Measurements from ENCODE around the gene SLC2A3.
"Not testable (repeated sequence)": the region's sequence is repeated elsewhere in the genome, so short reads cannot be mapped to it uniquely, and the experiment has no call there.

- not testable (repeated sequence) for TF ChIP-seq CTCF (IDR thresholded peaks at IDR 0.05; ENCODE audit: borderline replicate concordance, extremely low read depth, low read length, poor library complexity, severe bottlenecking); EZH2 (IDR thresholded peaks at IDR 0.05; ENCODE audit: borderline replicate concordance, low read depth, low read length, severe bottlenecking)
Observed at GRCh38 chr12:7971765-7972164, 35.8 kb upstream of the SLC2A3 start.

Measured in DND-41 (cell line).